HepG2 (cell line): ENCODE results near the gene RFXANK. TPM values are rescaled to one million over a fixed set of nuclear protein-coding genes. Genes with fewer than 3 reads are reported as not detected.
A peak's percentile ranks its signal among the peaks of the same experiment; 100 is the strongest.

ENCODE experiments used
- ATAC-seq: fragments of 200-7000 bp; cut with Tn5 transposase; 3 replicates; pipeline ENCODE4 v1.9.1; 2020; ENCODE audit warnings: mild to moderate bottlenecking, moderate library complexity
- BruUV-seq: library from RNA; stranded (reverse); fragments of 400-500 nt; replicated peaks from 2 replicates; lab custom pipeline; 2021; lab: Mats Ljungman, UMichigan
- CTCF ChIA-PET: fragments of 300-600 bp; formaldehyde crosslinking; extraction: SDS; loops from one replicate; lab custom pipeline; 2021; ENCODE audit warnings: low total read pairs, inconsistent platforms, low intra/inter-chr PET ratio; lab: Yijun Ruan, JAX
- POLR2A ChIA-PET: fragments of 350-600 bp; sonication (Branson Sonifier 250); formaldehyde crosslinking; loops from one replicate; lab custom pipeline; 2020; ENCODE audit warnings: antibody characterized with exemption, inconsistent platforms; lab: Yijun Ruan, JAX
- DNase-seq: peaks from one replicate; pipeline ENCODE4 v3.0.0-alpha.2; 2015; ENCODE audit warnings: low spot score
- FAIRE-seq: peaks from 3 replicates; lab custom pipeline; 2011; peaks lifted over from hg19 to GRCh38; lab: Jason Lieb, UNC
- H2AFZ ChIP-seq: one replicate; pipeline ENCODE4 v1.6.1; 2011; ENCODE audit warnings: low read length, inconsistent platforms
- H3K27ac ChIP-seq: fragments of 300-600 bp; 3 replicates; pipeline ENCODE4 v1.8.0; 2011; ENCODE audit warnings: mixed run types, mild to moderate bottlenecking, mixed read lengths, low read length, inconsistent platforms; ENCODE audit not compliant: insufficient read depth; ENCODE audit errors: extremely low read length
- H3K27me3 ChIP-seq, 2 experiments: fragments of 200-600 bp in 1 of 2; 2 replicates in 1 of 2; 3 replicates in 1 of 2; pipeline versions ENCODE4 v1.6.0 to v1.8.0; 2011; ENCODE audit warnings: low read length in 2 of 2, mild to moderate bottlenecking in 2 of 2, moderate library complexity in 2 of 2, inconsistent platforms in 1 of 2; ENCODE audit not compliant: insufficient read depth in 2 of 2, control insufficient read depth in 1 of 2
- H3K36me3 ChIP-seq, 2 experiments: fragments of 200-600 bp in 1 of 2; replicated peaks in 1 of 2; 2 replicates in 1 of 2; 3 replicates in 1 of 2; pipeline versions ENCODE4 v1.5.1 to v1.8.0; 2011; ENCODE audit warnings: low read length in 2 of 2, inconsistent platforms in 1 of 2; ENCODE audit not compliant: insufficient read depth in 2 of 2, control insufficient read depth in 1 of 2
- H3K4me1 ChIP-seq: 2 replicates; pipeline ENCODE4 v1.5.1; 2012; ENCODE audit warnings: low read length, inconsistent platforms; ENCODE audit not compliant: insufficient read depth
- H3K4me2 ChIP-seq: 2 replicates; pipeline ENCODE4 v1.6.0; 2011; ENCODE audit warnings: low read depth, low read length, inconsistent platforms
- H3K4me3 ChIP-seq, 3 experiments: fragments of 200-600 bp in 1 of 3; sonication (generic), shearing (Covaris generic) in 1 of 3; replicated peaks in 1 of 3; 2 replicates each; pipeline ENCODE4 v1.5.1; 2011 to 2016; ENCODE audit warnings: low read length in 3 of 3, inconsistent platforms in 2 of 3, low read depth in 2 of 3, mild to moderate bottlenecking in 2 of 3, control low read depth in 1 of 3, mixed read lengths in 1 of 3; ENCODE audit not compliant: insufficient read depth in 1 of 3
- H3K79me2 ChIP-seq: one replicate; pipeline ENCODE4 v1.6.1; 2011; ENCODE audit warnings: low read length, inconsistent platforms; ENCODE audit not compliant: insufficient read depth
- H3K9ac ChIP-seq: 2 replicates; pipeline ENCODE4 v1.6.0; 2011; ENCODE audit warnings: mild to moderate bottlenecking, low read depth, low read length, inconsistent platforms; ENCODE audit not compliant: insufficient read depth
- H3K9me3 ChIP-seq: 2 replicates; pipeline ENCODE4 v1.5.1; 2012; ENCODE audit warnings: mild to moderate bottlenecking, low read length
- H4K20me1 ChIP-seq: 2 replicates; pipeline ENCODE4 v1.6.0; 2011; ENCODE audit warnings: inconsistent platforms, mild to moderate bottlenecking, low read length, moderate library complexity; ENCODE audit not compliant: insufficient read depth
- CHD4 ChIP-seq: fragments of 200-600 bp; sonication (generic); IDR thresholded peaks from 2 replicates; pipeline ENCODE4 v1.7.0; 2017; ENCODE audit warnings: mild to moderate bottlenecking, low read length, borderline replicate concordance
- FIP1L1 ChIP-seq: fragments of 200-400 bp; formaldehyde crosslinking; IDR thresholded peaks from 2 replicates; pipeline ENCODE4 v1.6.1; 2018; ENCODE audit warnings: low read depth, mild to moderate bottlenecking, low read length, moderate library complexity, borderline replicate concordance; ENCODE audit not compliant: insufficient read depth
- HDAC6 ChIP-seq: fragments of 200-600 bp; sonication (generic); IDR thresholded peaks from 2 replicates; pipeline ENCODE4 v1.7.0; 2017; ENCODE audit warnings: mild to moderate bottlenecking, antibody characterized with exemption, low read length, low read depth
- KLF16 ChIP-seq, 2 experiments: sonication (generic) in 1 of 2; formaldehyde crosslinking in 1 of 2; IDR thresholded peaks; 2 replicates each; pipeline versions ENCODE4 v1.6.1 to v1.8.0; 2016 to 2023; ENCODE audit warnings: missing genetic modification reagents in 2 of 2, missing compliant biosample characterization in 1 of 2
- NFE2 ChIP-seq: sonication (generic); formaldehyde crosslinking; IDR thresholded peaks from 2 replicates; pipeline ENCODE4 v1.4.0; 2020; ENCODE audit warnings: missing genetic modification reagents
- RAD51 ChIP-seq: fragments of 450-650 bp; IDR thresholded peaks from 2 replicates; pipeline ENCODE4 v1.6.1; 2016; ENCODE audit warnings: borderline replicate concordance
- SIX1 ChIP-seq: sonication (generic); formaldehyde crosslinking; IDR thresholded peaks from 2 replicates; pipeline ENCODE4 v1.4.0; 2020; ENCODE audit warnings: missing genetic modification reagents, borderline replicate concordance
- ZFP36 ChIP-seq: fragments of 150-350 bp; IDR thresholded peaks from 2 replicates; pipeline ENCODE4 v1.6.1; 2018; ENCODE audit warnings: borderline replicate concordance, low read length, low read depth; ENCODE audit not compliant: partially characterized antibody
- ZFY ChIP-seq: sonication (generic); formaldehyde crosslinking; IDR thresholded peaks from 2 replicates; pipeline ENCODE4 v1.4.0; 2020; ENCODE audit warnings: missing genetic modification reagents
- ZNF598 ChIP-seq: sonication (generic); formaldehyde crosslinking; IDR thresholded peaks from 2 replicates; pipeline ENCODE4 v1.5.1; 2020; ENCODE audit warnings: mild to moderate bottlenecking, missing genetic modification reagents, borderline replicate concordance
- WGBS: methylation state at CpG from one replicate; pipeline ENCODE4 v1.1.6; 2017; ENCODE audit warnings: low lambda C conversion rate; 5-methylcytosine and 5-hydroxymethylcytosine counted together
- in situ Hi-C: cut with HindIII; loops from 2 replicates; pipeline ENCODE4 v1.10.0; 2017; ENCODE audit warnings: low pct_unique_long_range_greater_than_20kb; ENCODE audit not compliant: extremely low pct_ligation_motif_present
- intact Hi-C: fragments of 100-400 bp; cut with micrococcal nuclease; formaldehyde crosslinking; loops from one replicate; pipeline ENCODE4 v1.10.0; 2022; ENCODE audit not compliant: unreplicated experiment
- polyA plus RNA-seq, 8 experiments: library from polyadenylated mRNA; depleted of rRNA in 3 of 8; stranded (reverse) in 7 of 8; unstranded in 1 of 8; fragments of >200 nt; fragmentation: Illumina TruSeq in 4 of 8; extraction: Trizol in 4 of 8; gene quantifications; 2 replicates each; pipeline versions ENCODE4 v1.2.1 to v1.2.3, GENCODE V29; 2011 to 2016; ENCODE audit warnings: low read depth in 4 of 8, missing spikeins in 1 of 8, mixed read lengths in 1 of 8; ENCODE audit not compliant: insufficient read depth in 1 of 8
- total RNA-seq, 5 experiments: library from RNA; depleted of rRNA; stranded (reverse); fragments of >200 nt; fragmentation: Illumina TruSeq; extraction: Trizol; gene quantifications; 2 replicates each; pipeline ENCODE4 v1.2.3, GENCODE V29; 2016; ENCODE audit warnings: low read depth in 1 of 5
- TF ChIP-seq, protein P1 (sequence below): sonication (generic); formaldehyde crosslinking; IDR thresholded peaks from 2 replicates; pipeline ENCODE4 v1.5.1; 2020; ENCODE audit warnings: mild to moderate bottlenecking, missing genetic modification reagents, borderline replicate concordance

The RFXANK gene
- total and polyA plus RNA-seq, 2 of the 13 experiments (the other 11 are each of a cell fraction or from before 2014, with no cell fraction given): 49.9 to 80.7 TPM

DNA sequence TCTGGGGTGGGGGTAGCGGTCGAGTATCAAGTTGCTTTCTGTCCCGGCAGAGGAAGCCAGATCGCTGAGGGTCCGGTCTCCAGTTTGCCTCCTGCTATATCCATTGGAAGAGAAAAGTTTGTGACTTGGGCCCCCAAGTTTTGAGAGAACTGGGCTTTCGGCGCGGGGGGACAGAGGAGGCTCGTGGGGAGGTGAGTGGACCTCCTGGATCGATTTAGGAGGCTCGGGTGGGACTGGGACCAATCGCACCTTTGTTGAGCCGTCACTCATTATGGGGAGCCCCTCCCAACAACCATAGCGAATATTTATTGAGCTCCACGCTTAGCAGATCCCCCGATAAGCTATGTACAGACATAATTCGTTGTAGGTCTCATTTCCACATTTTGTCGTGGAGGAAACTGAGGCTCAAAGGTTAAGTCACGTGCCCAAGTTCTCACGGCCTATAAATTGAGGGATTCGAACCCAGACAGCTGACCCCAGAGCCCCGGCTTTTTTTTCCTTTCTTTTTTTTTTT, 909 bp downstream of the RFXANK start (continued):
- TF ChIP-seq SIX1 (CRISPR knock-in tag) (peak; percentile 54; the same call in 1 of the 2 replicates), HDAC6 (no peak), KLF16 (CRISPR knock-in tag; IDR thresholded peaks at IDR 0.05) (0 out of 4 replicates have a peak, but pooled peaks of 1 of the 2 experiments have one; percentile 4), ZFY (CRISPR knock-in tag) (0 out of 2 replicates have a peak, but pooled peaks have one; percentile 4)

DNA sequence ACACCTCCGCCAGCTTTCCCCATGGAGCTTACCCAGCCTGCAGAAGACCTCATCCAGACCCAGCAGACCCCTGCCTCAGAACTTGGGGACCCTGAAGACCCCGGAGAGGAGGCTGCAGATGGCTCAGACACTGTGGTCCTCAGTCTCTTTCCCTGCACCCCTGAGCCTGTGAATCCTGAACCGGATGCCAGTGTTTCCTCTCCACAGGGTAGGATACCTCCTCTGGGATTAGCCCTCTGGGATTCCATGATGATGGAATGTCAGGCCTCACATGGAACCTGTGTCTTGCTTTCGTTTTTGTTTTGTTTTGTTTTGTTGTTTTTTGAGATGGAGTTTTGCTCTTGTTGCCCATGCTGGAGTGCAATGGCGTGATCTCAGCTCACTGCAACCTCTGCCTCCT, 1.9 kb downstream of the RFXANK start:
- Histone ChIP-seq H3K79me2 (peaks cover 17% of the 10 kb centered on the region), H3K27me3 (no peaks in the 10 kb centered on the region; a peak in 1 of 5 replicates), H3K36me3 (peaks cover 0 to 15% of the 10 kb centered on the region in 2 experiments; a peak in 4 of 5 replicates), H2AFZ (no peak overlapping the region), H3K4me1 (peaks cover 28% of the 10 kb centered on the region), H3K9ac (0 out of 2 replicates have a peak overlapping the region, but pooled peaks have one; percentile 91), H3K4me3 (no peak overlapping the region), H4K20me1 (no peaks in the 10 kb centered on the region), H3K4me2 (peak overlapping the region; percentile 89), H3K27ac (no peak overlapping the region), H3K9me3 (no peaks in the 10 kb centered on the region)
- intact Hi-C loops: loop anchor here (2.0 kb wide), 1 partner anchor 127 kb away; the partner anchor contains the start of genes MAU2 and SUGP1
- CTCF ChIA-PET: no interaction called here
- BruUV-seq: no TSS peak
- in situ Hi-C loops: no loop called here
- FAIRE-seq (no peak), ATAC-seq (no peak), DNase-seq (no peak)
- POLR2A ChIA-PET: interaction anchor here (1.2 to 2.7 kb wide), 3 partner anchors 8 to 31 kb away, joined by 4 to 43 read pairs (median 8); partner anchors contain the start of gene NR2C2AP
- TF ChIP-seq, protein P1, sequence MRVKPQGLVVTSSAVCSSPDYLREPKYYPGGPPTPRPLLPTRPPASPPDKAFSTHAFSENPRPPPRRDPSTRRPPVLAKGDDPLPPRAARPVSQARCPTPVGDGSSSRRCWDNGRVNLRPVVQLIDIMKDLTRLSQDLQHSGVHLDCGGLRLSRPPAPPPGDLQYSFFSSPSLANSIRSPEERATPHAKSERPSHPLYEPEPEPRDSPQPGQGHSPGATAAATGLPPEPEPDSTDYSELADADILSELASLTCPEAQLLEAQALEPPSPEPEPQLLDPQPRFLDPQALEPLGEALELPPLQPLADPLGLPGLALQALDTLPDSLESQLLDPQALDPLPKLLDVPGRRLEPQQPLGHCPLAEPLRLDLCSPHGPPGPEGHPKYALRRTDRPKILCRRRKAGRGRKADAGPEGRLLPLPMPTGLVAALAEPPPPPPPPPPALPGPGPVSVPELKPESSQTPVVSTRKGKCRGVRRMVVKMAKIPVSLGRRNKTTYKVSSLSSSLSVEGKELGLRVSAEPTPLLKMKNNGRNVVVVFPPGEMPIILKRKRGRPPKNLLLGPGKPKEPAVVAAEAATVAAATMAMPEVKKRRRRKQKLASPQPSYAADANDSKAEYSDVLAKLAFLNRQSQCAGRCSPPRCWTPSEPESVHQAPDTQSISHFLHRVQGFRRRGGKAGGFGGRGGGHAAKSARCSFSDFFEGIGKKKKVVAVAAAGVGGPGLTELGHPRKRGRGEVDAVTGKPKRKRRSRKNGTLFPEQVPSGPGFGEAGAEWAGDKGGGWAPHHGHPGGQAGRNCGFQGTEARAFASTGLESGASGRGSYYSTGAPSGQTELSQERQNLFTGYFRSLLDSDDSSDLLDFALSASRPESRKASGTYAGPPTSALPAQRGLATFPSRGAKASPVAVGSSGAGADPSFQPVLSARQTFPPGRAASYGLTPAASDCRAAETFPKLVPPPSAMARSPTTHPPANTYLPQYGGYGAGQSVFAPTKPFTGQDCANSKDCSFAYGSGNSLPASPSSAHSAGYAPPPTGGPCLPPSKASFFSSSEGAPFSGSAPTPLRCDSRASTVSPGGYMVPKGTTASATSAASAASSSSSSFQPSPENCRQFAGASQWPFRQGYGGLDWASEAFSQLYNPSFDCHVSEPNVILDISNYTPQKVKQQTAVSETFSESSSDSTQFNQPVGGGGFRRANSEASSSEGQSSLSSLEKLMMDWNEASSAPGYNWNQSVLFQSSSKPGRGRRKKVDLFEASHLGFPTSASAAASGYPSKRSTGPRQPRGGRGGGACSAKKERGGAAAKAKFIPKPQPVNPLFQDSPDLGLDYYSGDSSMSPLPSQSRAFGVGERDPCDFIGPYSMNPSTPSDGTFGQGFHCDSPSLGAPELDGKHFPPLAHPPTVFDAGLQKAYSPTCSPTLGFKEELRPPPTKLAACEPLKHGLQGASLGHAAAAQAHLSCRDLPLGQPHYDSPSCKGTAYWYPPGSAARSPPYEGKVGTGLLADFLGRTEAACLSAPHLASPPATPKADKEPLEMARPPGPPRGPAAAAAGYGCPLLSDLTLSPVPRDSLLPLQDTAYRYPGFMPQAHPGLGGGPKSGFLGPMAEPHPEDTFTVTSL (CRISPR knock-in tag): no peak
- TF ChIP-seq NFE2 (CRISPR knock-in tag) (no peak), ZNF598 (0 out of 2 replicates have a peak, but pooled peaks have one; percentile 42), ZFP36 (no peak), RAD51 (no peak), FIP1L1 (no peak), CHD4 (no peak)
- WGBS: 96% methylated on average over 5 of the region's 5 CpGs
